SU-DHL-6 (cell line): ENCODE results near the gene NCS1.

Experiments
- H2AFZ ChIP-seq: fragments of 200-600 bp; sonication (generic); 2 replicates; pipeline ENCODE4 v1.6.1; 2014; ENCODE audit warnings: low read depth, mild to moderate bottlenecking, moderate library complexity, mixed read lengths, antibody characterized with exemption, low read length; ENCODE audit not compliant: severe bottlenecking
- H3F3A ChIP-seq: fragments of 200-600 bp; shearing (Covaris generic); 2 replicates; pipeline ENCODE4 v1.6.0; 2016; ENCODE audit warnings: antibody characterized with exemption, mild to moderate bottlenecking; ENCODE audit not compliant: insufficient read depth
- H3K27ac ChIP-seq: fragments of 200-600 bp; sonication (generic); 2 replicates; pipeline ENCODE4 v1.5.1; 2016; ENCODE audit warnings: low read depth, mild to moderate bottlenecking, low read length, moderate library complexity, mixed read lengths
- H3K27me3 ChIP-seq: fragments of 200-600 bp; sonication (generic), shearing (Covaris generic); 2 replicates; pipeline ENCODE4 v1.6.0; 2014; ENCODE audit warnings: mild to moderate bottlenecking, low read length
- H3K36me3 ChIP-seq: fragments of 200-600 bp; sonication (generic); 2 replicates; pipeline ENCODE4 v1.6.1; 2014; ENCODE audit warnings: mild to moderate bottlenecking, low read length, mixed read lengths
- H3K4me2 ChIP-seq: fragments of 300-600, 200-600 bp; shearing (Covaris generic), sonication (generic); 2 replicates; pipeline ENCODE4 v1.6.0; 2014; ENCODE audit warnings: low read length, low read depth, mild to moderate bottlenecking; ENCODE audit not compliant: poor library complexity, severe bottlenecking
- H3K4me3 ChIP-seq: fragments of 200-600 bp; sonication (generic); 2 replicates; pipeline ENCODE4 v1.5.1; 2014; ENCODE audit warnings: antibody characterized with exemption, low read length, mild to moderate bottlenecking, mixed read lengths; ENCODE audit not compliant: insufficient read depth, poor library complexity, severe bottlenecking
- H3K79me2 ChIP-seq: fragments of 200-600 bp; sonication (generic); 2 replicates; pipeline ENCODE4 v1.6.1; 2014; ENCODE audit warnings: mild to moderate bottlenecking, low read length, moderate library complexity; ENCODE audit not compliant: insufficient read depth
- H3K9ac ChIP-seq: fragments of 200-600 bp; sonication (generic); 2 replicates; pipeline ENCODE4 v1.7.0; 2014; ENCODE audit warnings: mild to moderate bottlenecking, low read length
- H3K9me2 ChIP-seq: fragments of 200-600 bp; sonication (generic); replicated peaks from 2 replicates; pipeline ENCODE4 v1.6.1; 2014; ENCODE audit warnings: low read length; ENCODE audit not compliant: insufficient read depth
- H3K9me3 ChIP-seq: fragments of 200-600 bp; sonication (generic); 2 replicates; pipeline ENCODE4 v1.6.1; 2014; ENCODE audit warnings: low read length, mixed read lengths; ENCODE audit not compliant: insufficient read depth
- H4K20me1 ChIP-seq: fragments of 200-600 bp; sonication (generic); 2 replicates; pipeline ENCODE4 v1.6.1; 2014; ENCODE audit warnings: low read depth, mild to moderate bottlenecking, antibody characterized with exemption, low read length, moderate library complexity, mixed read lengths
- EZH2phosphoT487 ChIP-seq: fragments of 200-600 bp; sonication (generic), shearing (Covaris generic); conservative IDR thresholded peaks from 2 replicates; pipeline ENCODE4 v1.6.1; 2018; ENCODE audit warnings: mild to moderate bottlenecking, antibody characterized with exemption, low read length, moderate library complexity, mixed read lengths
- TF ChIP-seq, protein P1 (sequence below): fragments of 200-600 bp; sonication (generic); IDR thresholded peaks from one replicate; pipeline ENCODE4 v1.5.1; 2017; ENCODE audit warnings: antibody characterized with exemption, mild to moderate bottlenecking, low read length, moderate library complexity; ENCODE audit not compliant: insufficient read depth, poor library complexity, severe bottlenecking

NCS1 gene

DNA sequence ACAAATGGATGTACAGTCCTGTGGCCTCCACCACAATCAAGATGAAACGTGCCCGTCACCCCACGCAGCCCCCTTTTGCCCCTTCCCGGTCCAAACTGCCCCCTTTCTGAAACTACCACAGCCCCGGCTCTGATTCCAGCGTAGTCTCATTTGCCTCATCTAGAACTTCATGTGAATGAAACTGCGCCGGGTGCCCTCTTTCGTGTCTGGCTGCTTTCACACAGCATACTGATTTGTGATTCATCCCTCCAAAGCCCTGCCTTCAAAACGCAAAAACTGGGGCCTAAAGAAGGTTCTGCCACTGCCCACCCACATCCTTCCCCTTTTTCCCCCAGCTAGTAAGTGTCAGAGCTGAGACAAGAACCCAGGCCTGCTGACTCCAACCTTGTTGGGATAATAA is 31.5 kb upstream of the NCS1 start:
- Histone ChIP-seq H3K27me3 (no peaks in the 10 kb centered on the region), H3F3A (no peaks in the 10 kb centered on the region), H3K27ac (no peak overlapping the region), H3K9ac (no peak overlapping the region), H3K9me2 (no peaks in the 10 kb centered on the region), H3K4me3 (no peak overlapping the region), H3K9me3 (no peaks in the 10 kb centered on the region), H3K79me2 (no peaks in the 10 kb centered on the region), H2AFZ (no peak overlapping the region), H3K4me2 (no peak overlapping the region), H4K20me1 (no peaks in the 10 kb centered on the region), H3K36me3 (no peaks in the 10 kb centered on the region)
- TF ChIP-seq, protein P1, sequence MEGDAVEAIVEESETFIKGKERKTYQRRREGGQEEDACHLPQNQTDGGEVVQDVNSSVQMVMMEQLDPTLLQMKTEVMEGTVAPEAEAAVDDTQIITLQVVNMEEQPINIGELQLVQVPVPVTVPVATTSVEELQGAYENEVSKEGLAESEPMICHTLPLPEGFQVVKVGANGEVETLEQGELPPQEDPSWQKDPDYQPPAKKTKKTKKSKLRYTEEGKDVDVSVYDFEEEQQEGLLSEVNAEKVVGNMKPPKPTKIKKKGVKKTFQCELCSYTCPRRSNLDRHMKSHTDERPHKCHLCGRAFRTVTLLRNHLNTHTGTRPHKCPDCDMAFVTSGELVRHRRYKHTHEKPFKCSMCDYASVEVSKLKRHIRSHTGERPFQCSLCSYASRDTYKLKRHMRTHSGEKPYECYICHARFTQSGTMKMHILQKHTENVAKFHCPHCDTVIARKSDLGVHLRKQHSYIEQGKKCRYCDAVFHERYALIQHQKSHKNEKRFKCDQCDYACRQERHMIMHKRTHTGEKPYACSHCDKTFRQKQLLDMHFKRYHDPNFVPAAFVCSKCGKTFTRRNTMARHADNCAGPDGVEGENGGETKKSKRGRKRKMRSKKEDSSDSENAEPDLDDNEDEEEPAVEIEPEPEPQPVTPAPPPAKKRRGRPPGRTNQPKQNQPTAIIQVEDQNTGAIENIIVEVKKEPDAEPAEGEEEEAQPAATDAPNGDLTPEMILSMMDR = no peak
- TF ChIP-seq EZH2phosphoT487 = no peak

DNA sequence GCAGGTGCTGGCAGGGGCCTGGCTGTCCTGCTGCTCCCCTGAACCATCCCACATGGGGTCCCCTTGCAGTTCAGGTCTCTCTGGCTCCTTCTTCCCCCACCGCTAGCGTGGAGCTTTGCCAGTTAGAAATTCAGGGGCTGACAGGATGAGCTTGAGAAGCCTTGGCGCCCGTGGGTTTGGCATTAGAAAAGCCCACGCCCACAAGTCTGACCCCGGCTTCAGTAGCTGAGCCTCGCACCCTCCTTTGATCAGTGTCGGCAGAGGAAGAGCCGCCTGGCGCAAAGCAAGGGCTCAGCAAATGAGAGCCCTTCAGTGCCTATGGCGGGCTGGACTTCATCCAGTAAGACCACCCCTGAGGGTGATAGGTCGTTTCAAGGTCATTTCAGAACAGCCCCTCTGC is 30.1 kb upstream of the NCS1 start:
- H2AFZ ChIP-seq = no peak overlapping the region
- no peak overlapping the region for H3K9ac ChIP-seq
- no peaks in the 10 kb centered on the region for H3K36me3 ChIP-seq
- H4K20me1 ChIP-seq = no peaks in the 10 kb centered on the region
- TF ChIP-seq, protein P1 = no peak
- TF ChIP-seq EZH2phosphoT487 = no peak
- H3F3A ChIP-seq = no peaks in the 10 kb centered on the region
- H3K27ac ChIP-seq = no peak overlapping the region
- H3K4me2 ChIP-seq = no peak overlapping the region
- no peaks in the 10 kb centered on the region for H3K27me3 ChIP-seq
- H3K79me2 ChIP-seq = no peaks in the 10 kb centered on the region
- no peaks in the 10 kb centered on the region for H3K9me3 ChIP-seq
- no peak overlapping the region for H3K4me3 ChIP-seq
- H3K9me2 ChIP-seq = no peaks in the 10 kb centered on the region

DNA sequence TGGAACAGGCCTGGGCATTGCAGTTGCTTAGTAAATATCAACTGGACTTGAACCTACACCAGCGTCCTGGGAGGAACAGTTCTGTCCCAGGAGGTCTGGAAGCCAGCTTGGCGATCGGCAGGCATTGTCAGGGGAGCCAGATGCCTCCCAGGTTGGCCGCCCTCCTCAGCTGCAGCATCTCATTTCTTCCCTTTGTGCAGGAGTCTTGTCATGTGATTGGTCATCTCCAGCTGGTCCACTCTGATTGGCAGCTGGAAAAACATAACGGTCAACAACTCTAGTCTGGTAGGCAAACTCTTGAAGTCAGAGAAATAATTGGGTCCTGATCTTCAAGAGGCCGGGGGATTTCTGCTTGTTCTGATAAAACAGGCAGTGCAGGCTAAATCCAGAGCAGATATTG is 29.6 kb upstream of the NCS1 start:
- no peaks in the 10 kb centered on the region for H3K27me3 ChIP-seq
- H3K9me2 ChIP-seq = no peaks in the 10 kb centered on the region
- H3K4me3 ChIP-seq = no peak overlapping the region
- no peaks in the 10 kb centered on the region for H3K9me3 ChIP-seq
- no peak overlapping the region for H2AFZ ChIP-seq
- TF ChIP-seq, protein P1 = no peak
- TF ChIP-seq EZH2phosphoT487 = no peak
- H3F3A ChIP-seq = no peaks in the 10 kb centered on the region
- no peaks in the 10 kb centered on the region for H3K36me3 ChIP-seq
- H3K27ac ChIP-seq = no peak overlapping the region
- H3K4me2 ChIP-seq = no peak overlapping the region
- no peak overlapping the region for H3K9ac ChIP-seq
- no peaks in the 10 kb centered on the region for H4K20me1 ChIP-seq
- H3K79me2 ChIP-seq = no peaks in the 10 kb centered on the region
